Natural killer cell (primary cell): Measurements from ENCODE around the gene MAGOH. TPM values are rescaled to one million over a fixed set of nuclear protein-coding genes. Genes with fewer than 3 reads are reported as not detected.

Experiments
- ATAC-seq, 3 donors: fragments of 150-1000 bp in 2 of 3; fragments of 200-7000 bp in 1 of 3; cut with Tn5 transposase; 1 replicate in 1 of 3; 2 replicates in 2 of 3; pipeline ENCODE4 v1.10.0; 2021; ENCODE audit warnings: mild to moderate bottlenecking in 2 of 3, moderate library complexity in 2 of 3
- DNase-seq, 2 donors: peaks; one replicate each; pipeline versions ENCODE4 v3.0.0 to v3.0.0-alpha.2; 2013 to 2021; ENCODE audit warnings: mixed read lengths in 1 of 2
- H3K27ac ChIP-seq: one replicate; pipeline ENCODE4 v1.5.1; 2013; ENCODE audit warnings: mild to moderate bottlenecking, low read length
- H3K27me3 ChIP-seq: one replicate; pipeline ENCODE4 v1.6.1; 2013; ENCODE audit warnings: low read length; ENCODE audit not compliant: control insufficient read depth, insufficient read depth
- H3K36me3 ChIP-seq: one replicate; pipeline ENCODE4 v1.6.1; 2013; ENCODE audit warnings: low read length; ENCODE audit not compliant: control insufficient read depth, insufficient read depth
- H3K4me1 ChIP-seq: one replicate; pipeline ENCODE4 v1.6.1; 2013; ENCODE audit warnings: low read length; ENCODE audit not compliant: control insufficient read depth, insufficient read depth
- H3K4me3 ChIP-seq: one replicate; pipeline ENCODE4 v1.5.1; 2013; ENCODE audit warnings: low read length
- H3K9me3 ChIP-seq: one replicate; pipeline ENCODE4 v1.6.1; 2013; ENCODE audit warnings: low read length; ENCODE audit not compliant: control insufficient read depth, insufficient read depth
- H3K27ac Mint-ChIP-seq, 2 donors: one replicate each; pipeline ENCODE4 v1.8.0; 2022; ENCODE audit warnings: mild to moderate bottlenecking in 2 of 2, mixed read lengths in 2 of 2, moderate library complexity in 1 of 2
- H3K27me3 Mint-ChIP-seq, 2 donors: one replicate each; pipeline ENCODE4 v1.8.0; 2022; ENCODE audit warnings: low read depth in 2 of 2, mixed read lengths in 2 of 2
- H3K36me3 Mint-ChIP-seq: one replicate; pipeline ENCODE4 v1.8.0; 2022; ENCODE audit warnings: mixed read lengths
- H3K4me1 Mint-ChIP-seq, 2 donors: one replicate each; pipeline ENCODE4 v1.8.0; 2022; ENCODE audit warnings: mixed read lengths in 2 of 2
- H3K4me3 Mint-ChIP-seq: one replicate; pipeline ENCODE4 v1.8.0; 2022; ENCODE audit warnings: mild to moderate bottlenecking, moderate library complexity, mixed read lengths
- H3K9me3 Mint-ChIP-seq, 2 donors: one replicate each; pipeline ENCODE4 v1.8.0; 2022; ENCODE audit warnings: mixed read lengths in 2 of 2
- WGBS: methylation state at CpG from one replicate; pipeline ENCODE4 v1.1.7; 2013; ENCODE audit warnings: missing lambda C conversion rate; ENCODE audit not compliant: insufficient coverage; 5-methylcytosine and 5-hydroxymethylcytosine counted together
- intact Hi-C: fragments of 100-400 bp; cut with micrococcal nuclease; formaldehyde crosslinking; loops from one replicate; pipeline ENCODE4 v1.14.2; 2022
- total RNA-seq, 4 donors: library from RNA; stranded (reverse); fragments of 120-200 nt in 1 of 4; gene quantifications; one replicate each; pipeline versions ENCODE4 v1.2.3 to v1.2.4, GENCODE V29; 2013 to 2022
- TF ChIP-seq, protein P1 (sequence below): fragments of 200-600 bp; IDR thresholded peaks from one replicate; pipeline ENCODE4 v1.8.0; 2022; ENCODE audit warnings: antibody characterized with exemption

Gene MAGOH
- total RNA-seq, 3 donors from 2014 or later (not counting 1 experiment from before 2014, with no cell fraction given), result 48.6 to 70.4 (median 69.2) TPM

GRCh38 chr1:53198241-53198651 lies 40.1 kb downstream of the MAGOH start:
- DNase-seq (no peak), ATAC-seq (no peak)
- H3K4me3 Mint-ChIP-seq, result peak overlapping the region; percentile 92
- H3K36me3 Mint-ChIP-seq, result peaks cover 14% of the 10 kb centered on the region
- intact Hi-C loops, result no loop called here
- Histone ChIP-seq H3K9me3 (no peaks in the 10 kb centered on the region), H3K27ac (no peak overlapping the region), H3K27me3 (no peaks in the 10 kb centered on the region), H3K36me3 (peaks cover 21% of the 10 kb centered on the region), H3K4me3 (no peak overlapping the region), H3K4me1 (peaks cover 19% of the 10 kb centered on the region)
- TF ChIP-seq, protein P1, sequence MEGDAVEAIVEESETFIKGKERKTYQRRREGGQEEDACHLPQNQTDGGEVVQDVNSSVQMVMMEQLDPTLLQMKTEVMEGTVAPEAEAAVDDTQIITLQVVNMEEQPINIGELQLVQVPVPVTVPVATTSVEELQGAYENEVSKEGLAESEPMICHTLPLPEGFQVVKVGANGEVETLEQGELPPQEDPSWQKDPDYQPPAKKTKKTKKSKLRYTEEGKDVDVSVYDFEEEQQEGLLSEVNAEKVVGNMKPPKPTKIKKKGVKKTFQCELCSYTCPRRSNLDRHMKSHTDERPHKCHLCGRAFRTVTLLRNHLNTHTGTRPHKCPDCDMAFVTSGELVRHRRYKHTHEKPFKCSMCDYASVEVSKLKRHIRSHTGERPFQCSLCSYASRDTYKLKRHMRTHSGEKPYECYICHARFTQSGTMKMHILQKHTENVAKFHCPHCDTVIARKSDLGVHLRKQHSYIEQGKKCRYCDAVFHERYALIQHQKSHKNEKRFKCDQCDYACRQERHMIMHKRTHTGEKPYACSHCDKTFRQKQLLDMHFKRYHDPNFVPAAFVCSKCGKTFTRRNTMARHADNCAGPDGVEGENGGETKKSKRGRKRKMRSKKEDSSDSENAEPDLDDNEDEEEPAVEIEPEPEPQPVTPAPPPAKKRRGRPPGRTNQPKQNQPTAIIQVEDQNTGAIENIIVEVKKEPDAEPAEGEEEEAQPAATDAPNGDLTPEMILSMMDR, result no peak
- no peaks in the 10 kb centered on the region for H3K9me3 Mint-ChIP-seq
- WGBS, result 80% methylated on average over 4 of the region's 4 CpGs
- peak overlapping the region; percentile 94 to 95 for H3K27ac Mint-ChIP-seq
- H3K27me3 Mint-ChIP-seq, result no peaks in the 10 kb centered on the region
- peaks cover 21 to 33% of the 10 kb centered on the region in 2 donors for H3K4me1 Mint-ChIP-seq

GRCh38 chr1:53197291-53198200 lies 40.8 kb downstream of the MAGOH start:
- TF ChIP-seq, protein P1, result no peak
- 32% methylated on average over 13 of the region's 13 CpGs for WGBS
- H3K27me3 ChIP-seq, result no peaks in the 10 kb centered on the region

DNA sequence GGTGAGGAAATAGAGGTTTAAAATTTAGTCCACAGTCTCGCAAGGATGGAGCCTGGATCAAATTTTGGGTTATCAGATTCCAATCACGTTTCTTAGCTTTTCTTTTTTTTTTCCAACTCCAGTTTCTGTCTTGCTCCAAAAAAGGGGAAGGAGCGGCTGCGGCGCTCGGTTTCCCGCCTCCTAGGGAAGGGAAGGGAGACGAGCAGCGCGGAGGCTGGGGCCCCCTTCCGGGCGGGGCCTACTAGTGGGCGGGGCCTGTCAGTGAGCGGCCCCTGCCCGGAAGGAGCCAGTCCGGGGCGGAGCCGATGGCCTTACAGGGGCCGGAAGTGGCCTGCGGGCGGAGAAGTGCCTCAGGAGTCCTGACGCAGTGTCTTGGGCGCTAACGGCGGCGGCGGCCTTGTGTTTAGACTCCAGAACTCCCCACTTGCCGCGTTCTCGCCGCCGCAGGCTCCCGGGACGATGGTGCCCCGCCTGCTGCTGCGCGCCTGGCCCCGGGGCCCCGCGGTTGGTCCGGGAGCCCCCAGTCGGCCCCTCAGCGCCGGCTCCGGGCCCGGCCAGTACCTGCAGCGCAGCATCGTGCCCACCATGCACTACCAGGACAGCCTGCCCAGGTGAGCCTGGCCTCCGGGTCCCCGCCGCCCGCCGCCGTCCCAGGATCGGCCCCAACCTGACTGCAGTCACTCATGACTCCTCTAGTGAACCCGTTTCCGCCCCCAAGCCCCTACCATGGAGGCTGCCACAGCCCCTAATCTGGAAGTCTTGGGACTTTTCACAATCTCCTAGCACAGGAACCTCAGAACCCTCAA lies 41.6 kb downstream of the MAGOH start, which contains the start of gene CPT2:
Gene CPT2 (plus strand): TSS at position 340 of the 806 bp plus-strand sequence. CDS start 120 bp downstream, at position 460.
- Mint-ChIP-seq H3K27ac (peak within 1 kb of the TSS; percentile 94 to 95), H3K4me1 (peaks cover 21 to 28% of the 10 kb centered on the region in 2 donors), H3K36me3 (no peaks in the 10 kb centered on the region), H3K4me3 (peak within 1 kb of the TSS; percentile 92), H3K9me3 (no peaks in the 10 kb centered on the region), H3K27me3 (no peaks in the 10 kb centered on the region)
- intact Hi-C loops, result loop anchor here (1.0 kb wide), 2 partner anchors 24 to 42 kb away; partner anchors contain the start of genes CZIB and MAGOH
- under 1% methylated on average over 57 of the region's 57 CpGs for WGBS
- H3K4me3 ChIP-seq, result peak within 1 kb of the TSS; percentile 76
- H3K9me3 ChIP-seq, result no peaks in the 10 kb centered on the region
- peaks cover 9% of the 10 kb centered on the region for H3K36me3 ChIP-seq
- no peaks in the 10 kb centered on the region for H3K27me3 ChIP-seq
- TF ChIP-seq, protein P1, result no peak
- peak; percentile 89 to 94 for DNase-seq
- peak within 1 kb of the TSS; percentile 94 for H3K27ac ChIP-seq
- H3K4me1 ChIP-seq, result peaks cover 19% of the 10 kb centered on the region
- peak; percentile 97 to 99 (median 98) for ATAC-seq

More at GRCh38 chr1:53197291-53198200, 40.8 kb downstream of the MAGOH start:
- Mint-ChIP-seq H3K27me3 (no peaks in the 10 kb centered on the region), H3K4me1 (peaks cover 21 to 29% of the 10 kb centered on the region in 2 donors), H3K9me3 (no peaks in the 10 kb centered on the region), H3K27ac (peak overlapping the region; percentile 94 to 95), H3K36me3 (peaks cover 7% of the 10 kb centered on the region), H3K4me3 (peak overlapping the region; percentile 92)
- Histone ChIP-seq H3K36me3 (peaks cover 15% of the 10 kb centered on the region), H3K27ac (peak overlapping the region; percentile 94), H3K4me1 (peaks cover 19% of the 10 kb centered on the region), H3K9me3 (no peaks in the 10 kb centered on the region), H3K4me3 (peak overlapping the region; percentile 76)
- DNase-seq (no peak), ATAC-seq (no peak)
- intact Hi-C loops, result no loop called here
